Activated effector memory CD4-positive, alpha-beta T cell treated with anti-CD3 and anti-CD28 coated beads, Interleukin-2, amount 50 U/mL, for 16 hours (primary cell): Measurements from ENCODE around the gene CD300C.
"Not testable (repeated sequence)": the region's sequence is repeated elsewhere in the genome, so short reads cannot be mapped to it uniquely, and the experiment has no call there.

ENCODE experiments used
- DNase-seq: peaks from one replicate; pipeline ENCODE4 v3.0.0-alpha.2; 2020

CD300C gene

GRCh38 chr17:74561586-74561985, 15.7 kb upstream of the CD300C start:
- DNase-seq: no peak

GRCh38 chr17:74558882-74559519, 13.1 kb upstream of the CD300C start:
- no peak for DNase-seq

GRCh38 chr17:74558402-74558801, 12.5 kb upstream of the CD300C start:
- DNase-seq: not testable (repeated sequence)

- DNase-seq: peak; percentile 22
Measured at GRCh38 chr17:74555427-74555940, 9.6 kb upstream of the CD300C start.

- peak; percentile 1 for DNase-seq
Measured at GRCh38 chr17:74554909-74555308, 9.0 kb upstream of the CD300C start.

GRCh38 chr17:74552037-74552436, 6.1 kb upstream of the CD300C start:
- no peak for DNase-seq

GRCh38 chr17:74550602-74551001, 4.7 kb upstream of the CD300C start:
- DNase-seq: no peak

GRCh38 chr17:74549343-74549742, 3.4 kb upstream of the CD300C start:
- DNase-seq: no peak

GRCh38 chr17:74547736-74548135, 1.8 kb upstream of the CD300C start:
- no peak for DNase-seq

GRCh38 chr17:74547264-74547663, 1.3 kb upstream of the CD300C start:
- no peak for DNase-seq

GRCh38 chr17:74546586-74546985, 671 bp upstream of the CD300C start:
- no peak for DNase-seq

- no peak for DNase-seq
Measured at GRCh38 chr17:74544991-74545842, 698 bp downstream of the CD300C start.

GRCh38 chr17:74543891-74544760, 1.8 kb downstream of the CD300C start:
- no peak for DNase-seq

- DNase-seq: no peak
Measured at GRCh38 chr17:74543406-74543805, 2.5 kb downstream of the CD300C start.

GRCh38 chr17:74542727-74543383, 3.1 kb downstream of the CD300C start:
- no peak for DNase-seq

- peak; percentile 2 for DNase-seq
Measured at GRCh38 chr17:74542166-74542565, 3.7 kb downstream of the CD300C start.

- peak; percentile 44 for DNase-seq
Measured at GRCh38 chr17:74541176-74542111, 4.5 kb downstream of the CD300C start.

- no peak for DNase-seq
Measured at GRCh38 chr17:74539281-74539820, 6.6 kb downstream of the CD300C start.

GRCh38 chr17:74536890-74537289, 9.0 kb downstream of the CD300C start:
- DNase-seq: no peak

GRCh38 chr17:74532115-74532514, 13.8 kb downstream of the CD300C start:
- DNase-seq: peak; percentile 12

- DNase-seq: peak; percentile 55
Measured at GRCh38 chr17:74531231-74531761, 14.6 kb downstream of the CD300C start, which contains the start of gene CD300LB. Gene CD300LB, minus strand, starts transcription at chr17:74531475. Its CDS starts 125 bp downstream, at chr17:74531350.
